ENCODE measurements around the gene KIZ.
"Not testable (repeated sequence)": the region's sequence is repeated elsewhere in the genome, so short reads cannot be mapped to it uniquely, and the experiment has no call there.

Gene KIZ

GRCh38 chr20:21224217-21224616 is 98.3 kb downstream of the KIZ start:
- in situ Hi-C loops (cut with HindIII; ENCODE audit: low sequenced_read_pairs) = loop anchor here (10.0 kb wide), 1 partner anchor 359 kb away; no protein-coding TSS in a partner anchor

DNA sequence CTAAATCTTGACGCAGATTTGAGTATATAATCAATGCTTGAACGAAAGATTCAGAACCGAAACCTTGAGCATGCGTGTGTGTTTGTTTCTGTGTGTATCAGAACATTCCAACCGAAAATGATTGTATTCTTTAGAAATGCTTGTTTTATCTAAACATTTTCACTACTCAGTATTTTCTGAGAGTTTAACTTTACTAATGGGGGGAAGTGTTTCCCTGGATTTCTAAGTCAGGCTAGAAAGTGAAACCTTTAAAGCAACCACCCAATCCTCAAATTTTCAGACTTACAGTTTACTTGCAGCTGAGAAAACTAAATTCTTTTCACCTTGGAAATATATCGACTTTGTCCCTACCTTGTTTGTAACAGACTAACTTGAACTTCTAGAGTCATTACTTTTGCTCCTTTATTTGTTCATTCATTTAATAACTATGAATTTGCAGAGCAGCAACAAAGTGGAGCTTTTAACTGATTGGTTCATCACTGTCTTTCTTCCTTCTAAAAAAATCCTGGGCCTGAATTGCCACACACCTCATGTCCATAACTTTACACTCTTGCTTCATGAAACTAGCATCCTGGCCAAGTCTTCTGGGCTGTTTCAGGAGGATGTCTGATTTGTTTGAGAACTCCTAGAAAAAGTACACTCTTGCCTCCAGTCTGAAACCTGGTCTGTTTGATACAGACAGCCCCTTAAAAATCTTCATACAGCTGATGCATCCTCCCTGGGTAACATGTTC is 99.5 kb downstream of the KIZ start:
- in situ Hi-C loops (cut with HindIII; ENCODE audit: low sequenced_read_pairs) = loop anchor here (10.0 kb wide), 1 partner anchor 361 kb away; no protein-coding TSS in a partner anchor

DNA sequence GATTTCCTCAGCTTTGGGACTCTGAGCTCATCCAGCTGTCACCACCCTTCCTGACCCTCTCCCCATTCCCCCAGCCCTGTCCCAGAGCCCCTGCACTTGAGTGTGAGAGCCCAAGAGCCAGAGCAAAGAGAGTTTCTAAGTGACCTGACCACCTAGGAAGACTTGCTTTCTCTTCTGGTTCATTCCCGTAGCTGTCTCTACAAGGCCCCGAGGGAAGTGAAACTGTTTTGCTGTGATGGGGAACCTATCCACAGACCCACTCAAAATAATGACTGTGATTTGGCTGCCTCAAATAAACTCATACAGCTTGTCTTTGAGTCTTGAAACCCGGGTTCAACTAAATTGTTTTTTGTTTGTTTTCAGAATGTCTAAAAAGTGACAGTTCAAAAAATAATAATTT is 102.6 kb downstream of the KIZ start:
- in situ Hi-C loops (cut with HindIII; ENCODE audit: low sequenced_read_pairs) = loop anchor here (10.0 kb wide), 1 partner anchor 364 kb away; no protein-coding TSS in a partner anchor

GRCh38 chr20:21229163-21229562 is 103.3 kb downstream of the KIZ start:
- in situ Hi-C loops (cut with HindIII; ENCODE audit: low sequenced_read_pairs) = loop anchor here (10.0 kb wide), 1 partner anchor 364 kb away; no protein-coding TSS in a partner anchor

- in situ Hi-C loops (cut with HindIII; ENCODE audit: low sequenced_read_pairs) = no loop called here
Observed at GRCh38 chr20:21230220-21230619, 104.3 kb downstream of the KIZ start.

DNA sequence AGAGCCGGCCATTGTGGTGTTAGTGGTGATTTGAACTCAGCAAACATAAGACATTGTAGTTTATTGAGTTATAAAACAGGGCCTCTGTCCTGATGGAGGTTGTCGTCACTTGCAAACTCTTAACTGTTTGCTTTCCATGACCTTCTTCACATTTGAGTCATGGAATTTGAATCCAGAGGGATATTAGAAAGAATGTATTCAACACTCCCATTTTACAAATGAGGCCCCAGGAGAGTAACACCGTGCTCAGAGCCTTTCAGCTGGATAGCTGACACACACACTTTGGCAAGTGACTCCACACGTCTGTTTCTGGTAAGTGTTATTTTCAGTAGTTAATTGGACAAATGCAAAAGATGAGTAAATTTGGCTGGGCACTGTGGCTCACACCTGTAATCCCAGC is 104.8 kb downstream of the KIZ start:
- in situ Hi-C loops (cut with HindIII; ENCODE audit: low sequenced_read_pairs) = no loop called here

DNA sequence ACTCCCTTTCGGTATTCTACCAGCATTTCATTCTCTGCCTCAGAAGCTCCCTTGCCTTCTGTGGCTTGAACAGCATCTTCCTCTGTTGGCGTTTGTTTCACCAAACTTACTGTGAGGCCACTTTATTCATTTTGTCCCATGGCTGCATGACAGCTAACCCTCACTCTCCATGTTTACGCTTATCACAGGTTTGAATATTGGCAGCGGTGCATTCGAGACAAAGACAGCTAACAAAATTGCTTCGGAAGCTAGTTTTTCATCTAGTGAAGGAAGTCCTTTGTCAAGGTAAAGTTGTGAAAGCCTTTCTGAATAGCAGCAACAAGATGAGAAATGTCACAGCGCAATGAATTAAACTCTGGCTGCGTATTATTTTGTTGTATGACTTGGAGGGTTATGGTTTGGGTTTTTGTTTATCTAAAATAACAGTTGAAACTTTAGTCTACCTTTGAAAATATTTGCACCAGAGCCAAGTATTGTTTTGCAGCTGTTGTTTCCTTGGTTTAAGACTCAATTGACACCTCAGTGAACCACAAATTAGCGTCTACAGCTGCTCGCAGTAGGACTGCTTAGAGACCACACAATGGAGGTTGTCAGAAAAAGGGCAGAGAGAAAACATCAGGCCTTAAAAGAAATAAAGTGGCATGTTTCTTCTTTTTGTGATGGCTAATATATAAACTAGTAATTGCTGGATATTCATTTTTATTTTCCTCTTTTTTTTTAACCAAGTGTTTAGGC is 106.8 kb downstream of the KIZ start:
- in situ Hi-C loops (cut with HindIII; ENCODE audit: low sequenced_read_pairs) = no loop called here

DNA sequence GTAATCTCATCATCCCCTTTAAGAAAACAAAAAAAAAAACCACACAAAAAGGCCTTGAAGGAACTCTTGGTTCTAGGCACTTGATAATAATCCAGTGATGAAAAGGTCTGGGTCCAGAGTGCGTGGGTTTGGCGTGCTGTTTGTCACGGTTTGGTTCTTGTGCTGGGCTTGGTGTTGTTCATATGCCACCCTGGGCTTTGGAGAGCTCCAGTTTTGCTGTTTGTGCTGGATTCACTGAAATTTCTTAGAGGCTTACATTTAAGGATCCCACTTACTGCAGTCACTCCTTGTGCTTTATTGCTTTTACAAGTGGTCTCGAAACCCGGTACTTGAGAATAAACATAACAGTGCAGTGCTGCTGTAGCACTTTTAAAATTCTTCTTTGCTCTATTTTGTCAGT is 108.4 kb downstream of the KIZ start:
- in situ Hi-C loops (cut with HindIII; ENCODE audit: low sequenced_read_pairs) = no loop called here

DNA sequence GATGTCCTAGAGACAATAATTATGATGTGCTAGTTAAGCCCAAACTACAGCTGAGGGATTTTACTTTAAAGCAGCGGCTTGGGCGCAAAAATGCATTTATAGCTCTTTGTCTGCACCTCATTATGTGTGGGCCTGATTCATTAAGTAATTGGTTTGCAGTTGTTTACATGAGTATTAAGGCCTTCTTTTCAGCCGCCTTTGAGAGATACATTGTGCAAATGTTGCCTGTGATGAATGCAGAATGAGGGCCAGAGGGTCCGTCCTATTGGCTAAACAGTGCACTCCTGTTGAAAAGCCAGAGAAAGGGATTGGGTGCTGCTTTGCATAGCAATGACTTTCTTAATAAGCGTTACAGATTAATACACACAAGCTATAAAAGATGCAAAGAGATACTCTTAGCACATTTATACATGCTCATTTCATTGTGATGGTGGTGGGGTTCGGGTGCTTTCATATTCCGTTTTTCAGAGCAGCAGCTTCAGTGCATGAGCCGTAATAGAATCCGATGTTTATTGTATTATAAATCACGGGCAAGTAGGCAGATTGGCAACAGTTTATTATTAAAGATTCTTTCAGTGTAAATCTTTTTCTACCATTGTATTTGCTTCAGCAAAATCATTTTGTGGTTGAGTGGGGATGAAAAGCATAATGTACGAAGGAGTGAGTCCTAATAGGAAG is 109.1 kb downstream of the KIZ start:
- in situ Hi-C loops (cut with HindIII; ENCODE audit: low sequenced_read_pairs) = no loop called here

- in situ Hi-C loops (cut with HindIII; ENCODE audit: low sequenced_read_pairs) = no loop called here
Observed at GRCh38 chr20:21235484-21236445, 109.9 kb downstream of the KIZ start.

DNA sequence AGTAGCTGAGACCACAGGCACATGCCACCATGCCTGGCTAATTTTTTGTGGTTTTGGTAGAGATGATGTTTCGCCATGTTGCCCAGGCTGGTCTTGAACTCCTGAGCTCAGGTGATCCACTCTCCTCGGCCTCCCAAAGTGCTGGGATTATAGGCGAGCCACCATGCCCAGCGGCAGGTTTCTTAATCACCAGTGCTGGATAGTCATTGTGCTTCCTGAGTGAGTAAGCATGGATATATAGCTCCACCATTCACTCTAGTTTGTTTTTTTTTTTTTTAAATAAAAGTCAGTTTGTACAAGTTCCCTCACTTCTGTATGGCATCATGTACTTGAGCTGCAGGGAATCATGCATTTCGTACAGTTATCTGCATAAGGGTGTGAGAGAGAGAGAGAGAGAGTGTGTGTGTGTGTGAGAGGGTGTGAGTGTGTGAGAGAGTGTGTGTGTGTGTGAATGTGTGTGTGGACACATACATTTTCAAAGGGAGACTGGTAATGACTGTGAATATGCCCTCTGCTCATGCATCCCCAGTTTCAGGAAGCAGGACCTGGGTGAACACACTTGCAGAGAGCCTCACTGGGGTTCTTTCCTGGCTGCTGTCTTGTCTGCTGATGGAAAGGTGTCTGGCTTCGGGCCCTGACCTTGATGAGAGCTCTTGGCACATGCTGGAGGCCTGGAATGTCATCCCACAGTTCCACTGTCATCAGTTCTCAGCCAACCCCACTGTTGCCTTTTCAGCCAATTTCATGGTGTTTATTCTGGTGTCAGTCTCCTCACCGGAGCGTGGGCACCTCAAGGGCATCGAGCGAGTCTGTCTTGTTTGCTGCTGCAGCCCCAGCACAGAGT is 112.3 kb downstream of the KIZ start:
- in situ Hi-C loops (cut with HindIII; ENCODE audit: low sequenced_read_pairs) = no loop called here

- in situ Hi-C loops (cut with HindIII; ENCODE audit: low sequenced_read_pairs) = no loop called here
Observed at GRCh38 chr20:21238818-21239536, 113.1 kb downstream of the KIZ start.

GRCh38 chr20:21240394-21240793 is 114.5 kb downstream of the KIZ start:
- in situ Hi-C loops (cut with HindIII; ENCODE audit: low sequenced_read_pairs) = no loop called here

- in situ Hi-C loops (cut with HindIII; ENCODE audit: low sequenced_read_pairs) = no loop called here
Observed at GRCh38 chr20:21241406-21241805, 115.5 kb downstream of the KIZ start.

- in situ Hi-C loops (cut with HindIII; ENCODE audit: low sequenced_read_pairs) = no loop called here
Observed at GRCh38 chr20:21243811-21244210, 117.9 kb downstream of the KIZ start.

GRCh38 chr20:21244808-21245207 is 118.9 kb downstream of the KIZ start:
- in situ Hi-C loops (cut with HindIII; ENCODE audit: low sequenced_read_pairs) = no loop called here

DNA sequence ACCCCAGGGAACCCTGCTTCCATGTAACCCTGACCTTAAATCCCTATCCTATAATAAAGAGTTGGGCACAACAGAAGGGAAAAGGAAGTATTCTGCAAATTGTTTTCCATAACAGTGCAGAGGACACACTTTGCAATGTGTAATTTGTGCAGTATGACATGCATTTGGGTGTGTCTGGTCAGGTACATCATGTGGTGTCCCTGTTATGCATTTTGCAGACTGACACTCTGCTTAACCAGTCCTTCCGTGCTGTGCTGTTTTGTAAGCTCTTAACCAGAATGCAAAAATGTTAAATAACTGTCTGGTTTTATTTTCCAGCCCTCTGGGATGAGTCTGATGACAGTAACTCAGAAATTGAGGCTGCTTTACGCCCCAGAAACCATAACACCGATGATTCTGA is 120.3 kb downstream of the KIZ start:
- in situ Hi-C loops (cut with HindIII; ENCODE audit: low sequenced_read_pairs) = no loop called here

DNA sequence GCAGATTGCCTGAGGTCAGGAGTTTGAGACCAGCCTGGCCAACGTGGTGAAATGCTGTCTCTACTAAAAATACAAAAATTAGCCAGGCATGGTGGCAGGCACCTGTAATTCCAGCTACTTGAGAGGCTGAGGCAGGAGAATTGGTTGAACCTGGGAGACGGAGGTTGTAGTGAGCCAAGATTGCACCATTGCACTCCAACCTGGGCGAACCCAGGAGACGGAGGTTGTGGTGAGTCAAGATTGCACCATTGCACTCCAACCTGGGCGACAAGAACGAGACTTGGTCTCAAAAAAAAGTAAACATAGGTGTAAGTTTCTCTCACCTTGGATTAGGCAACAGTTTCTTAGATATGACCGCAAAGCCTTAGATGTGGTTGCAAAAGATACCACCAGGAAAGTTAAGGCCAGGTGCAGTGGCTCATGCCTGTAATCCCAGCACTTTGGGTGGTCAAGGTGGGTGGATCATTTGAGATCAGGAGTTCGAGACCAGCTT is 121.8 kb downstream of the KIZ start:
- in situ Hi-C loops (cut with HindIII; ENCODE audit: low sequenced_read_pairs) = not testable (repeated sequence)

- in situ Hi-C loops (cut with HindIII; ENCODE audit: low sequenced_read_pairs) = no loop called here
Observed at GRCh38 chr20:21251278-21251677, 125.4 kb downstream of the KIZ start.

Measured in DLD1 (cell line).